Activated CD8-positive, alpha-beta memory T cell treated with anti-CD3 and anti-CD28 coated beads, Interleukin-2, amount 50 U/mL, for 4 hours (primary cell): ENCODE measurements around the gene TOMT.

Source experiments
- DNase-seq: peaks from one replicate; pipeline ENCODE4 v3.0.0-alpha.2; 2020

TOMT gene

DNA sequence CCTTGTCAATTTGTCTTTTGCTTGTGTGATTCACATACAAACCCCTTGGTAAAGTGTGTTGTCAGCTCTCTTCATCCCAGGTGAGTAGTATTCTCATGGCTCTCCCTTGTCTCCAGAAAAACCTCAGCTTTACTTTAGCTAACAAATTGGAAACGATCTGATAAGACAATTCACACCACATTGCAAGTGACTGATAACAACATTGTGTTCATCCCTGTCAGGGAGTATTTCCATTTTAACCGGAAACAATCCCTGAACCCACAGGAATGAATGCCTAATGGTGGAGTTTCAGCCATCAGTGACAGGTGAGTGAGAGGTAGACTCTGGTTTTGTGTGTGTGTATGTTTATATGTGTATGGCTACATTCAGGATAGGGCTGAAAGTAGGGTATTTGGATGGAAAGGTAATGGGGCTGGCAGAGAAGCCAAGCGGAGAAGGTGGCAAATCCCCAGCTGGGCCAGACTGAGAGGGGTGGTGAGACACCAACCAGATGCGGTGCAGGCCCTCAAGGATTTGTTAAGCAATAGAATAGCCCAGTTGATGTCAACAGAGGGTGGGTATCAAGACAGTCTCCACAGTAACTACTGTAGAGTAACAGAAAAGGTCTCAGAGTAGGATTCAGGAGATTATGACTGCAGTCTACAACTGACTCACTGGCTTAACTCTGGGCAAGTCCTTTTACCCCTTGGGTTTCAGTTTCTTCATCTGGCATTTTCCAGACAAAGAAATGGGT is 17.5 kb upstream of the TOMT start:
- DNase-seq, result no peak

- DNase-seq, result peak; percentile 74
Observed at GRCh38 chr11:72091292-72091691, 14.4 kb upstream of the TOMT start.

DNA sequence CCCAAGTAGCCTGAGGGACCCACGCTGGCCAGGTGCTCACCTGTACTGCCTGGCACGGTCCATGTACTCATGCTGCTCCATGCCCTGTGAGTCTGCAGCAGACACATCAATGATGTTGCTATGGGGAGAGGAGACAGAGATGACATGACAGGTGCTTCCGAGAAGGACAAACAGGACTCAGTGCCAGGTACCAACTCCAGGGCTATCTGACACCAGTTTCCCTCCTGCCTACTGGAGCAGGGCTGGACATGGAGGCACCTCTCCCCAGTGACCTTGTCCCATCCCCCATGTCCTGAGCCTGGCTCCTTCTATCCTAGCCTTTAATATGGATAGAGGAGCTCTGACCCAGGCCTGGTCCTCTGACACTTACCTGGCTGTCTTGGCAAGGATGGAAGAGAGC is 7.0 kb upstream of the TOMT start:
- no peak for DNase-seq

GRCh38 chr11:72100009-72100408 is 5.7 kb upstream of the TOMT start:
- no peak for DNase-seq

DNA sequence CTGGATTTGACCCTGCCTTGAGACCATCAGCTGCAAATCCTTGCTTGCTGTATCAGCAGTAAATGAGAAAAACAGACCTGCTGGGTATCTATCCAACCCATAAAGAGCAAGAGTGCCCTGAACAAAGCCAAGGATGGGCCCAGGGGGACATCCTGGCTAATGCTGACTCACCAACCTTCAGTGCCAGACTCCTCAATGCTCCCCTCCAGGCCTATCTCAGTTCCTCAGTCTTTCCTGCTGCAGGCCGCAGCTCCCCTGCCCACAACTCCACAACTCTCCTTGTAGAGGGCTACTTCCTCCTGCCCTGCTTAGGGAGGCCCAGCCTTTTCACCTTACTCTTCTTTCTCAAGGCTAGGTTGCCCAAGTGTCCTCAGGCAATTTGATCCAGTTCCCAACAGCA is 5.3 kb upstream of the TOMT start:
- no peak for DNase-seq

DNA sequence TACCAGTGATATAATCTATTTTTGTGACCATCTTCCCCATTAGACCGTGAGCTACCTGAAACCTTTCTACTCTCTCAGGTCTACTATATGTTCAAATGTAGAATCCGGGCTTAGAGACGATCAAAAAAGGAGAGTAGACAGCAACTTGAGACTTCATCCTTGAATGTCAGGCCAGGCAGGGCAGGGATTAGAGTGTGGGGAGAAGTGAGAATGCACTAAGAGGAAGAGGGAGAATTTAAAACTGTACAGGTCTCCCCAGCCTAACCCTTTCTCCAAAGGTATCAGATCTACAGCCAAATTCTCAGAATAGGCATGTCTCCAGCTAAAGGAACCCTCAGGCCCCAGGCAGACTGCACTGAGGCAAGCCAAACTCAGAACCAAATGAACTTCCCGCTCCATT is 3.6 kb upstream of the TOMT start:
- DNase-seq, result no peak

- DNase-seq, result no peak
Observed at GRCh38 chr11:72102631-72102945, 3.1 kb upstream of the TOMT start.

GRCh38 chr11:72102946-72103753 is 2.6 kb upstream of the TOMT start, which contains the start of gene LAMTOR1:
LAMTOR1 (minus strand) TSS chr11:72103297; CDS start chr11:72103224, 73 bp downstream.
- peak; percentile 98 for DNase-seq

DNA sequence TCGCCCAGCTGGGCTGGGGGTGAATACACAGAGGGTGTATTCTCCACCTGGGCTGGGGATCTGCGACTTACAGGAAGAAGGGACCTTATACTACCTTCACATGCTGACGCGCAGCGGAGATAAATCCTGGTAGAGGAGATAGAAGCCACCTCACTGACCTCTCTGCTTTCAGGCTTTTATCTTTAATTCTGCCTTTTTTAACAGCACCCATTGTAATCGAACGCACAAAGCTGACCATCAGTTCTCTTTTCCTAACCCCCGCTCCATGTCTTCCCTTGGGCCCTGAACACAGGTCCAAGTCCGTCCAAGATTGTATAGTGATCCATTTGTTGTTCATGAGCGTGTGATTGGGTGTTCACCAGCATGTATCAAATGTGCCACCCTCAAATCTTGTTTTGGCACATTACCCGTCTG is 2.0 kb upstream of the TOMT start:
- DNase-seq, result no peak

DNA sequence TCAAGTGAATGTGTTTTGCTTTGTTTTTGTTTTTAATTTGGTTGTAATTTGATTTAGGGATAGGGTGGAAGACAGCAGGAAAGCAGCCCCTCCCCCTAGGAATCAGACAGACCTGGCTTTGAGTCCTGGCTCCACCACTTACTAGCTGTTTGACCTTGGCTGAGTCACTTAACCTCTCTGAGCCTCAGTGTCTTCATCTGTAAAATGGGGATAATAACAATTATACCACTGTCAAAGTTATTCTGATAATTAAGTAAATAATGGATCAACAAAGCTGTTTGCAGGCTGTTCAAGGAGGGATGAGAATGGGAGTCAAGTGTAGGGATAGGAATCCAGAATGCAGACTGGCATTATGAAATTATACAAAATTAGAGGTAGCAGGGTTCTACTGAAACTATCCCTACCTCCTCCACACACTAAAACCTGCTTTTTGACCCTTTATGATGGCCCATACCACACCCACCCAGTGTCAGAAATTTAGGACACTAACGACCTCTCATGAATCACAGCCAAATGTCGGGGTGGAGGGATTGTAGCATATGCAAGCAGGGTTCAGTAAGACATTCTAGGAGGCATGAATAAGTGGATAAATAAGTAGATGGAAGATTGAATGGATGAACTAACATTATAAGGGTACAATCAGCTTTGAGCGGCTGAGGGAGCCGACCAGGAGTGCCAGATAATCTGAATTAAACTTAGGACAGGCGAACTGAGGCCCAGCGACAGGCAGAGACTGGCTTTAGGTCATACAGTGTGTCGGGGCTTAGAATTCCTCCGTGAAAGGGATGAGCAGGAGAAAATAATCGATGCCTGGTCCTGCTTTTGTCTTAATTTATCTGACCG is 5.8 kb downstream of the TOMT start:
- DNase-seq, result no peak

- DNase-seq, result peak; percentile 99
Observed at GRCh38 chr11:72112143-72112977, 6.6 kb downstream of the TOMT start, which contains the start of gene ANAPC15. ANAPC15 (minus strand) TSS chr11:72112695; CDS start chr11:72111276, 1,419 bp downstream.

DNA sequence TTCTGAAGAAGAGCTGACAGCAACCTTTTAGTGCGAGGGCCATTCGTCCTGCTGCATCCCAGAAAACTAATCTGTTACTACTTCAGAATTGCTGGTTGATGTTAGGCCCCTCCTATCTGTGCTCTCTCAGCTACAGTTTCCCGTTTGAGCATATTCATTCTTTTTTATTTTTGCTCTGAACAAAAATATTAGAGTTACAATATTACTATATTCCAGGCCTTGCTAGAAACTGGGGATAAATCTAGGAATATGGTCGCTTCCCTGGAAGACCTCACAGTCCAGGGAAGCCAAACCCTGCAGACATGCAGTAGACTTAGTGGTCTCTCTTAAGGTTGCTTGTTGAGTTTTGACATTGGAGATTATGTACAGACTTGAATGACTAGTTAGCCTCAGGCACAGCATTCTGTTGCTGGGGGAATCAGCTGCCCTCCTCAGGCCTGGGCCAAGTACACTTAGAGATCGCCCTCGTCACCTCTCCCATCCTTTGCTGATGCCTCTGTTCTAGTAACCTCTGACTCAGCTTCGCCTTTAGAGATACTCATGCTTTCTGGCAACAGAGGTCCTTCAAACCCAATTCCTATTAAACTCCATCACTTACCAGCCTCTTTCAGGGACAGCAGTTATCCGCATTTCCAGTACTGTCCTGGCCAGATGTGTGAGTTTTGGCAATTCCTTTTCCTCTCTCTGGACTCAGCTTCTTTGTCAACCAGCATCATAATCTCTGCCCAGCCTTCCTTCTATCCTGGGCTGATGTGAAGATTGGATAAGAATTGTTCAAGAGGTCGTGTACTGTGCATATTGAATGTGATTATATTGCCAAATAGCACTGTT is 7.5 kb downstream of the TOMT start:
- DNase-seq, result no peak

DNA sequence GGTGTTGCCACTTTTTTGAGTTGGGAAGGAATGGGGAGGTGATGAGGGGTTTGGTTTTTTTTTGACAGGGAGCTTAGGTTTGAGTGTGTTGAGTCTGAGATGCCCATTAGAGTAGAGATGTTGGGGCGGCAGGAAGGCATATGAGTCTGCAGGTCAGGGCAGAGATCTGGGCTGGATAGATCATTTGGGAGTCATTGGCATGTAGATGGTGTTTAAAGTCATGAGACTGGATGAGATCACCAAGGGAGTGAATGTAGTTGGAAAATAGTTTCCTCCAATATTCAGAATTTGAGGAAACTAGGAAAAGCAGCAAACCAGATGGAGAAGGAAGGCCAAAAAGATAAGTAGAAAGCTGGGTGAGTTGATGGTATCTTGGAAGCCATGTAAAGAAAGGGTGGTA is 8.8 kb downstream of the TOMT start:
- DNase-seq, result no peak

DNA sequence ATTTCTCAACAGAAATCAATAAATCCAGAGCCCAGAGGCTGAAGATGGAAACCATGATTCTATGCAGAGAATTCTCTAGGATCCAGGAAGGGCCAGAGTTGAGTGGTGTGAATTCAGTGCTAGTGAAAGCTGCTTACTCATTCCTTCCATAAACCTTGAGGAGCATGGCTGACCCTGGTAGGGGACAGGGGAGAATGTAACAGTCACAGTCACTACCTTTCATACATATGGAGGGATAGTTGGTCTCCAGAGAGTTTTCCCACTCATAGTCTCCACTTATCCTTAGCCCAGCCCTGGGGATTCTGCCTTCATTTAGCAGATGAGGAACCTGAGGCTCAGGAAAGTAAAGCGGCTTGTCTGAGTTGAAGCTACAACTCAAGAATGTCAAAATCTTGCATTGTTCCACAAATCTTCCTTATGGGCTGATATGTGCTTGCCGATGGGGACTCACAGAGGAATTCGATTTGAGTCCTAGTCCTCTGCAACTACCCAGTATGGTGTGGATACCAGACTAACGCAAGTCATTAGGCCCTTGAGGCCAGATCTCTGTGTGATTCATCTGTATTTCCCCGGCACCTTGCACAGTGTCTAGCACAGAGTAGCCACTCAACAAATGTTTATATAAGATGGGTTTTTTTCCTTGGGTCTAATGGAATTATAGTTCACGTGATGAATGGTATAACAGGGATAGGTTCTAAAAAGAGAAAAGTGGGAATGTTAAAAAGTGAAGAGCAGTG is 10.5 kb downstream of the TOMT start:
- no peak for DNase-seq

DNA sequence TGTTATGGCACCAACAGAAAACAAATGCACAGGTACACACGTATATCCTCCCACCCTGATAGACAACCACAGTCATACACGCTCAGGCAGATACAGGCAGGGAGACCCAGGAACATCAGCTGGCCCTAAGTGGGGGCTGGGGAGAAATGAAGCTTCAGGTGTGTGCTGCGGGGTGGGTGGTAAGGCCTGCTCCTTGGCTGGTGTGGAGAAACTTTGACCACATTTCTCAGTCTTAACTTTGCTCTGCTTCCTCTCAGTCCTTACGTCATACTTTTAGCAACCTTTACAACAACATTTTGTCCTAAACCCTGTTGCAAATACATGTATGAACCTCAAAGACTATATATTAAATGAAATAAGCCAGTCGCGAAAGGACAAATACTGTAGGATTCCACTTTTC is 13.5 kb downstream of the TOMT start:
- no peak for DNase-seq

GRCh38 chr11:72120930-72121329 is 15.2 kb downstream of the TOMT start:
- DNase-seq, result no peak

GRCh38 chr11:72122607-72123006 is 16.9 kb downstream of the TOMT start:
- no peak for DNase-seq

DNA sequence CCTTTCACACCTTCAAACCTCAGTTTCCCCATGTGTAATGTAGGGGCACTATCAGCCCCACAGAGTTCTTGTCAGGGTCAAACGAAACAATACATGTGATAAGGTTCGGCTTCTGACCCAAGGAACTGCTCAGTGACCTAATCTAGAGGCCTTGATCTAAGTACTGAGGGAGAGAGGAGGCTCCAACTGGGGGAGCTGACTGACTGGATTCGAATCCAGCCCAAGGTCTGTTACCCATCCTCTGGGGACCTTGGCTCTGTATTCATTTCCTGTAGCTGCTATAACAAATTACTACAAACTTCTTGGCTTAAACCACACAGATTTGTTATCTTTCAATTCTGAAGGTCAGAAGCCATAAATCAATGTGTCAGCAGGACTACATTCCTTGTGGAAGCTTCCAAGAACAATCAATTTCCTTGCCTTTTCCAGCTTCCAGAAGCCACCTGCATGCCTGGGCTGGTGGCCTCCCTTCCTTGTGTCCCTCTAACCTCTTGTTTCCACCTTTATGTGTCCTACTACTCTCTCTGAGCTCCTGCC is 17.5 kb downstream of the TOMT start:
- no peak for DNase-seq

GRCh38 chr11:72124046-72124445 is 18.3 kb downstream of the TOMT start:
- no peak for DNase-seq

GRCh38 chr11:72125956-72126355 is 20.2 kb downstream of the TOMT start:
- no peak for DNase-seq

- DNase-seq, result no peak
Observed at GRCh38 chr11:72127923-72128322, 22.2 kb downstream of the TOMT start.
